OCI-LY3 (cell line): ENCODE results near the gene HOXD3.

ENCODE experiments used
- EZH2phosphoT487 ChIP-seq: fragments of 200-600 bp; shearing (Covaris generic); IDR thresholded peaks from 2 replicates; pipeline ENCODE4 v1.6.1; 2018; ENCODE audit warnings: antibody characterized with exemption, mixed run types, low read depth
- TF ChIP-seq, protein P1 (sequence below): fragments of 200-600, 300-600 bp; sonication (generic); IDR thresholded peaks from 2 replicates; pipeline ENCODE4 v1.5.1; 2014; ENCODE audit warnings: antibody characterized with exemption, low read length, low read depth

- TF ChIP-seq, protein P1, sequence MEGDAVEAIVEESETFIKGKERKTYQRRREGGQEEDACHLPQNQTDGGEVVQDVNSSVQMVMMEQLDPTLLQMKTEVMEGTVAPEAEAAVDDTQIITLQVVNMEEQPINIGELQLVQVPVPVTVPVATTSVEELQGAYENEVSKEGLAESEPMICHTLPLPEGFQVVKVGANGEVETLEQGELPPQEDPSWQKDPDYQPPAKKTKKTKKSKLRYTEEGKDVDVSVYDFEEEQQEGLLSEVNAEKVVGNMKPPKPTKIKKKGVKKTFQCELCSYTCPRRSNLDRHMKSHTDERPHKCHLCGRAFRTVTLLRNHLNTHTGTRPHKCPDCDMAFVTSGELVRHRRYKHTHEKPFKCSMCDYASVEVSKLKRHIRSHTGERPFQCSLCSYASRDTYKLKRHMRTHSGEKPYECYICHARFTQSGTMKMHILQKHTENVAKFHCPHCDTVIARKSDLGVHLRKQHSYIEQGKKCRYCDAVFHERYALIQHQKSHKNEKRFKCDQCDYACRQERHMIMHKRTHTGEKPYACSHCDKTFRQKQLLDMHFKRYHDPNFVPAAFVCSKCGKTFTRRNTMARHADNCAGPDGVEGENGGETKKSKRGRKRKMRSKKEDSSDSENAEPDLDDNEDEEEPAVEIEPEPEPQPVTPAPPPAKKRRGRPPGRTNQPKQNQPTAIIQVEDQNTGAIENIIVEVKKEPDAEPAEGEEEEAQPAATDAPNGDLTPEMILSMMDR = no peak
- no peak for TF ChIP-seq EZH2phosphoT487
Measured at GRCh38 chr2:176171351-176172006, 14.4 kb downstream of the HOXD3 start.
